ENCODE measurements around the gene RFLNA.

DNA sequence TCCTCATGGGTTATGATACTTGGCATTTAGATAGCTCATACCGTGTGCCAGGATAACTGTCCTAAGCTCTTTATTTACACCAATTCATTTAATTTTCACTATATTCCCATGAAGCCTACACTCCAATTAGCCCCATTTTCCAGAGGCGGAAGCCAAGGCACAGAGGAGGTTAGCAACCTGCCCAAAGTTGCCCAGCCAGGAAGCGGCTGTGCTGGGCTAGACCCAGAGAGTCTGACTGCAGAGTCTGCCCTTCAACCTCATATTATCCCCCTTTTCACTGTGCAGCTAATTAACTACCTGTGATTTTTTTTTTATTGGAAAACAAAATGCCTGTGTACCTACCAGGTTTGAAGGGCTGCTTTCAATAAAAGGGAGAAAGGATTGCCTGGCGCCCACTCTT, 2.5 kb downstream of the RFLNA start:
- TF ChIP-seq, protein P1, sequence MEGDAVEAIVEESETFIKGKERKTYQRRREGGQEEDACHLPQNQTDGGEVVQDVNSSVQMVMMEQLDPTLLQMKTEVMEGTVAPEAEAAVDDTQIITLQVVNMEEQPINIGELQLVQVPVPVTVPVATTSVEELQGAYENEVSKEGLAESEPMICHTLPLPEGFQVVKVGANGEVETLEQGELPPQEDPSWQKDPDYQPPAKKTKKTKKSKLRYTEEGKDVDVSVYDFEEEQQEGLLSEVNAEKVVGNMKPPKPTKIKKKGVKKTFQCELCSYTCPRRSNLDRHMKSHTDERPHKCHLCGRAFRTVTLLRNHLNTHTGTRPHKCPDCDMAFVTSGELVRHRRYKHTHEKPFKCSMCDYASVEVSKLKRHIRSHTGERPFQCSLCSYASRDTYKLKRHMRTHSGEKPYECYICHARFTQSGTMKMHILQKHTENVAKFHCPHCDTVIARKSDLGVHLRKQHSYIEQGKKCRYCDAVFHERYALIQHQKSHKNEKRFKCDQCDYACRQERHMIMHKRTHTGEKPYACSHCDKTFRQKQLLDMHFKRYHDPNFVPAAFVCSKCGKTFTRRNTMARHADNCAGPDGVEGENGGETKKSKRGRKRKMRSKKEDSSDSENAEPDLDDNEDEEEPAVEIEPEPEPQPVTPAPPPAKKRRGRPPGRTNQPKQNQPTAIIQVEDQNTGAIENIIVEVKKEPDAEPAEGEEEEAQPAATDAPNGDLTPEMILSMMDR (IDR thresholded peaks at IDR 0.05): no peak
- TF ChIP-seq EP300 (IDR thresholded peaks at IDR 0.05) (no peak), POLR2AphosphoS5 (IDR thresholded peaks at IDR 0.05) (no peak)
